Epithelial cell of prostate (primary cell): ENCODE measurements around the gene THOC5.

Experiments used
- DNase-seq: peaks from one replicate; pipeline ENCODE4 v3.0.0-alpha.2; 2011; ENCODE audit warnings: low read depth, low spot score
- H3K27ac ChIP-seq: fragments of 450-650 bp; 2 replicates; pipeline ENCODE4 v1.5.1; 2017; ENCODE audit warnings: mild to moderate bottlenecking

THOC5 gene

DNA sequence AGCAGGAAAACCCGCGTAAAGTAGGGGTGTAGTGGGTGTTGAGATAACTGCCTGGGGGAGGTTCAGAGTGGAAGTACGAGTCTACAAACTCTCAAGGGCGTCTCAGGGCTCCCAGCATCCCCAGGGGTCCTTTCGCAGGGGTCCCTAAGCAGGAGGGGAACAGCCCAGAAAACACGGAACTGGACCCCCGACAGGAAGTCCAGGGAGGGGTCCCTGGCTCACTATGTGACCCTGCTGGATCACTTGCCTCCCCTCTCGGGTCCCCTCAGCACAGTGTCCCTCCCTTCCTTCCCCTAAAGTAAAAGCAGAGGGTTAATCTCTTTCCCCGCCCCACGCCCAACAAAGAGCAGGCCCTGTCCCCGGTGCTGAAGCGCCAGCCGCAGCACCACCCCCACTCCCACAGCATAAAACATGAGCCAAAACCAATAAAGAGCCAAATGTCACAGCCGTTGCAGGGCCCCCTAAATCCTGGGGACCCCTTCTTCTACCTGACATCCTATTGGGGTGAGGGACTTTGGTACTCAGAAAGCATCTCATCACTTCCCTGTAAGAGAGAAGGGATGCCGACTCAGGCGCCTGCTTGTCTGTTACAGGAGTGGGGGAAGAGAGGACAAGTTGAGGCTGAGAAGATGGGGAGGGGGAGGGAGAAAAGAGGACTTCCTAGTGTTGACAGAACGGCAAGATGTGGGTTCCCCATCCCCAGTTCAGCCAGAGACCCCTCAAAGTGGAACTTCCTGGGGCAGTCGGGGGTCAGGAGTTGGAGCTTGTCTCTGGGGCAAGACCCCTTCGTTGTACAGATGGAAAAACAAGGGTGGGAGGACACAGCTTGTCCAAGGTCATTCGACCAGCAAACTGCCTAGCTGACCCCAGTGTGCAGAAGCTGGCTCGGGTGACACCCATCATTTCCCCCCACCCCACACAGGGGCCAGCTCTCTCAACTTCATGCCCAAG is 75.0 kb downstream of the THOC5 start:
- DNase-seq: no peak
- H3K27ac ChIP-seq: no peak overlapping the region

- no peak for DNase-seq
- H3K27ac ChIP-seq: no peak overlapping the region
Measured at GRCh38 chr22:29477723-29478318, 75.7 kb downstream of the THOC5 start.

DNA sequence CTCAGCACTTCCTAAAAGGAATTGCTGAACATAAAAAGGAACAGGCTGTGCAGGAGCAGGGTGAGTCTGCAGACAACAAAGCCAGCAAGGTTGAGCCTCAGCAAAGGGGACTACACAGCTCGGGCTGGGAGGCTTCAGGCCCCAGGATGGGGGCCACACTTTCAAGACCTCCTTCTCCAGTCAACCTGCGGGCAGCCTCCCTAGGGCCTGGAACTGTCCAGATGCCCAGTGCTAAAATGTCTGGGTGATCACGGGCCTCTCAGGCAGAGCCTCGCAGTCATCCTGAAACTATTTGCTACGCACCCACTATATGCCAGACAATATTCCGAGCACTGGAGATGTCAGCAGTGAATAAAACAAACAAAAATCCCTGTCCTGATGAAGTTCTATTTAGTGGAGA is 77.4 kb downstream of the THOC5 start:
- no peak for DNase-seq
- no peak overlapping the region for H3K27ac ChIP-seq

GRCh38 chr22:29475550-29475949 is 78.0 kb downstream of the THOC5 start:
- no peak overlapping the region for H3K27ac ChIP-seq
- DNase-seq: no peak

DNA sequence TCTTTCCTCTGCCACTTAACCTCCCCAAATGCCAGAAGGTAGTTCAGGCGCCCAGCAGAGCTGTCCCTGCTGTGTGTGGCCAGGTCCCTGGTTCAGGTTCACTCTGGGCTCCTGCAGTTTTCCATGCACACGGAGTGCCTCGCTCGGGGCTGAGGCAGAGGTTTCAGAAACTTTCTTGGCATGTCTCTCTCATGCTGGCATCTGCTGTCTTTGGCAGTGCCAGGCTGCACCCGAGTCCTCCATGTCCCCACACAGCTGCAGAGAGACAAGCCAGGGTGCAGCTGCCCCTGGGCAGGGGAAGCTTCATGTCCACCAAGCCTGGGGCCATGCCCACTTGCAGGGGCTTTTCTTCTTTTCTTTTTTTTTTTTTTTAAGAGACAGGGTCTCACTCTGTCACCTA is 80.6 kb downstream of the THOC5 start:
- no peak overlapping the region for H3K27ac ChIP-seq
- DNase-seq: no peak

- H3K27ac ChIP-seq: no peak overlapping the region
- no peak for DNase-seq
Measured at GRCh38 chr22:29470159-29470855, 83.2 kb downstream of the THOC5 start.

GRCh38 chr22:29469755-29470154 is 83.8 kb downstream of the THOC5 start:
- DNase-seq: no peak

GRCh38 chr22:29464581-29464980 is 89.0 kb downstream of the THOC5 start:
- no peak overlapping the region for H3K27ac ChIP-seq
- DNase-seq: no peak

More at GRCh38 chr22:29469755-29470154, 83.8 kb downstream of the THOC5 start:
- H3K27ac ChIP-seq: no peak overlapping the region

DNA sequence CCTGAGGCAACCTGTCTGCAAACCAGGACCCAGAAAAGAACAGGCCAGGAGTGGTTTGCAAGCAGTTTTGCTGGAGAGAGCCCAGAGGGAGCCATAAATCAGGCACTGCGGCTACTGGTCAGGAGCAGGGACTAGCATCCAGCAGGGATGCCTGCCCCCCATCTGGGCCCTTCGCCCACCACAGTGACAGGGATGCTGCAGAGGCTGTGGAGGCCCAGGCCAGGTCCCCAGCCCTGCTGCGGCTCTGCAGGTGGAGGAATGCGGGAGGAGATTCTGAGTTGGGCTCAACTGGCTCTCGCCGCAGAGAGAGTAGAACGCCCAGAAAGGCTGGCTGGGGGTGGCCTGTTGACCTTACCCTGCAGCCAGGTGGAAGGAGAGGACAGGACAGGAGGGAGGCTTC is 89.9 kb downstream of the THOC5 start:
- no peak for DNase-seq
- no peak overlapping the region for H3K27ac ChIP-seq

GRCh38 chr22:29461263-29461662 is 92.3 kb downstream of the THOC5 start:
- DNase-seq: no peak
- no peak overlapping the region for H3K27ac ChIP-seq

DNA sequence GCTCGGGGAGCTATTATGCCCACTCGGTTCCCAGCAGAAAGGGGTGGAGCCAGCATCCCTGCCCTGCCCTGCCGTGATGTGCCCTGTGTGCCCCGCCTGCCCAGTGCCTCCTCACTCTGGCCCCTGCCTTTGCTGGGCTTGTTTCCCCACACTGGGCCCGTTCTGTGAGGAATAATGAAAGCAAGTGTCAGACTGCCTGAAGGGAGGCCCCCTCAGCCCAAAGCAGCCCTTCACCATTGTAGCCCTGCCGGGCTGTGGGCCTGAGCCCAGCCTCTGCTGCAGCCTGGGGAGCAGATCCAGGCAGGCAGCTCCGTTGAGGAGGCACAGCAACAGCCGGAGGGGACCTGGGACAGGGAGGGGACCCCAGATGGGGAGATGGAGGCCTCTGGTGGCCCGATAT is 93.8 kb downstream of the THOC5 start:
- H3K27ac ChIP-seq: no peak overlapping the region
- DNase-seq: no peak

GRCh38 chr22:29458551-29458950 is 95.0 kb downstream of the THOC5 start:
- no peak for DNase-seq
- H3K27ac ChIP-seq: no peak overlapping the region

DNA sequence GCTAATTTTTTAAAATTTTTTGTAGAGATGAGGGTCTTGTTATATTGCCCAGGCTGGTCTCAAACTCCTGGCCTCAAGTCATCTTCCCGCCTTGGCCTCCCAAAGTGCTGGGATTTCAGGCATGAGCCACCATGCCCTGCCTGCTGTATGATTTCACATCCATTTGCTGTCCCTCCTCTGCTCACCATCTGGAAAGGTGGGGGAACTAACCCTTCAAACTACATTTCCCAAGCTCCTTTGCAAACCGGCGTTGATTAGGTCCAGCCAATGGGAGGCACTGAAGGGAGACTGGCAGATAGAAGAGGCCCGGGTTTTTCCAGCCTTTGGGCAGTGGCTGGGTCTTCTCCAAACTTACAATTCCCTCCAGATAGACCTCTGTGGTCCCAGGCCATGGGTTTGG is 95.8 kb downstream of the THOC5 start:
- DNase-seq: no peak
- H3K27ac ChIP-seq: no peak overlapping the region

DNA sequence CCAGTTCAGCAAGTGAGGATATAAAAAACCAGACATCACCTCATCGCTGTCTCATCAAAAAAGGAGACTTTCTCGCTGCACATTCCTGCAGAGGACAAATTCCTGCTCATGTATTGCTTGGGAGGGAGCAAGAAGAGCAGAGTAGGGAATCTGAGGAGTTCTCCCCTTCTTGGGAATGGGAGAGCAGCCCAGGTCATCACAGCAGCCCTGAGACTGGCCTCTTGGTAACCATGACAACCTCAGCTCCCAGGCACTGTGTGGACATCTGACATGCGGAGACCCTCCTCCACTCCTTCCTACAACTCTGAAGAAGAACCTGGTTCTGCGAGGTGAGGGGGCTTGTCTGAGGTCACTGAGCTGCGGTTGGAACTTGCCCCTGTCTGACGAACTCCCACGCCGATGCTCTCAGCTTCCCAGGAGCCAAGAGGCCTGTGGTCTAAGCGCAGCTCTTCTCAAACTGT is 97.3 kb downstream of the THOC5 start:
- no peak for DNase-seq
- no peak overlapping the region for H3K27ac ChIP-seq
